Spleen (tissue), 7 donors: ENCODE results near the gene ATG10.

Experiments
- CTCF ChIP-seq, 11 experiments: fragments of 200-600 bp in 7 of 11; fragments of 450-650 bp in 4 of 11; sonication (generic) in 4 of 11; IDR thresholded peaks in 8 of 11; conservative IDR thresholded peaks in 3 of 11; 1 replicate in 7 of 11; 2 replicates in 4 of 11; pipeline versions ENCODE4 v1.4.0 to v1.8.0; 2016 to 2021; ENCODE audit warnings: antibody characterized with exemption in 11 of 11, inconsistent platforms in 4 of 11, mild to moderate bottlenecking in 1 of 11
- POLR2A ChIP-seq, 3 donors: fragments of 450-650 bp; IDR thresholded peaks; one replicate each; pipeline ENCODE4 v1.5.1; 2017; ENCODE audit warnings: antibody characterized with exemption in 3 of 3, mild to moderate bottlenecking in 1 of 3
- POLR2AphosphoS5 ChIP-seq, 3 donors: sonication (generic); formaldehyde crosslinking; IDR thresholded peaks; one replicate each; pipeline ENCODE4 v1.5.1; 2017; ENCODE audit warnings: antibody characterized with exemption in 3 of 3
- donor health status: DM: no; HTN: no; CAD: no; lungs with moderate emphysema.
- donor health status: DM: no; HTN: no; CAD: no.
- donor health status: DM: no; HTN: no; CAD: no.

- TF ChIP-seq CTCF (IDR thresholded peaks at IDR 0.05 in 8 of 11, conservative IDR thresholded peaks at IDR 0.05 in 3 of 11) (no peak), POLR2A (IDR thresholded peaks at IDR 0.05) (no peak), POLR2AphosphoS5 (IDR thresholded peaks at IDR 0.05) (no peak)
Observed at GRCh38 chr5:82130602-82131001, 158.8 kb downstream of the ATG10 start.
